Measurements from ENCODE around the gene LRRC8C.
"Not testable (repeated sequence)": the region's sequence is repeated elsewhere in the genome, so short reads cannot be mapped to it uniquely, and the experiment has no call there.

The LRRC8C gene

GRCh38 chr1:89624314-89624713, 8.6 kb upstream of the LRRC8C start:
- H3K4me3 ChIP-seq (ENCODE audit: control insufficient read depth, low read depth, low read length) = no peak overlapping the region
- DNase-seq (ENCODE audit: low read depth) = no peak
- TF ChIP-seq CTCF (IDR thresholded peaks at IDR 0.05; ENCODE audit: control insufficient read depth, insufficient read depth, low read depth, low read length, missing control alignments) = no peak

GRCh38 chr1:89624715-89625323, 8.1 kb upstream of the LRRC8C start:
- DNase-seq (ENCODE audit: low read depth) = no peak
- H3K4me3 ChIP-seq (ENCODE audit: control insufficient read depth, low read depth, low read length) = no peak overlapping the region
- no peak for TF ChIP-seq CTCF (IDR thresholded peaks at IDR 0.05; ENCODE audit: control insufficient read depth, insufficient read depth, low read depth, low read length, missing control alignments)

DNA sequence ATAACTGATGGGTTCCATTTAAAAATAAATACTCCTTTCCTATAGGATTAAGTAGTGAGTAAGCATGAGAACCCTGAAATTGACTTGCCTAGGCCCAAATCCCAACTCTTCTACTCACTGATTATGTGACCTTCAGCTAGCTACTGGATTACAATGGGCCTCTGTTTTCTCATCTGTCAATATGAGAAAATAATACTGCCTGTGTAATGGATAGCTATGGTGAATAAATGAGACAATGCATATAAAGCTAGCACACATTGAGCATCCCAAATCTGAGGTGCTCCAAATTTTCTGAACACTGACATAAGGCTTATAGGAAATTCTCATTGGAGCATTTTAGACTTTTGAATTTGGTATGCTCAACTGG, 5.3 kb upstream of the LRRC8C start:
- no peak overlapping the region for H3K4me3 ChIP-seq (ENCODE audit: control insufficient read depth, low read depth, low read length)
- no peak for TF ChIP-seq CTCF (IDR thresholded peaks at IDR 0.05; ENCODE audit: control insufficient read depth, insufficient read depth, low read depth, low read length, missing control alignments)
- DNase-seq (ENCODE audit: low read depth) = no peak

DNA sequence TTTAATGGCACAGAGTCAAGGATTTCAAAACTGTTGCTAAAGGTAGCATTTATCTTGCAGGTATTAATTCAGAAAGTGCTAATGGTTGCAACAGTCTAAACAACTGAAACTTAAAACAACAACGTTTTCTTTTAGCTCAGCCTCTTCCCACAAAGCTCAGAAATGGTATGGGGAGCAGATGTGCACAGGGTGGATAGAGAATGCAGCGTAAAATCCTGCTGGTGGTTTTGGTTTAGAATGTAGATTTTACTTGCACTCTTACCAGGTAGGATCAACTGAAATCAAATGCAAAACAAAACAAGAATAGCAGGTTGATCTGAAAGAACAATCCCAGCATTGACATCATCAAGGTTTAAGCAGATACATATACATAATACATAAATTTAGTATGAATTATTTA, 3.8 kb upstream of the LRRC8C start:
- H3K4me3 ChIP-seq (ENCODE audit: control insufficient read depth, low read depth, low read length) = no peak overlapping the region
- no peak for TF ChIP-seq CTCF (IDR thresholded peaks at IDR 0.05; ENCODE audit: control insufficient read depth, insufficient read depth, low read depth, low read length, missing control alignments)
- no peak for DNase-seq (ENCODE audit: low read depth)

- not testable (repeated sequence) for H3K4me3 ChIP-seq (ENCODE audit: control insufficient read depth, low read depth, low read length); DNase-seq (ENCODE audit: low read depth)
Observed at GRCh38 chr1:89629600-89629999, 3.3 kb upstream of the LRRC8C start.

- no peak for TF ChIP-seq CTCF (IDR thresholded peaks at IDR 0.05; ENCODE audit: control insufficient read depth, insufficient read depth, low read depth, low read length, missing control alignments)
- H3K4me3 ChIP-seq (ENCODE audit: control insufficient read depth, low read depth, low read length) = no peak overlapping the region
- no peak for DNase-seq (ENCODE audit: low read depth)
Observed at GRCh38 chr1:89630048-89630447, 2.9 kb upstream of the LRRC8C start.

- no peak for DNase-seq (ENCODE audit: low read depth)
- peak overlapping the region; percentile 85 for H3K4me3 ChIP-seq (ENCODE audit: control insufficient read depth, low read depth, low read length)
Observed at GRCh38 chr1:89631816-89632656, 884 bp upstream of the LRRC8C start.

More at GRCh38 chr1:89631816-89632656, 884 bp upstream of the LRRC8C start:
- TF ChIP-seq CTCF (IDR thresholded peaks at IDR 0.05; ENCODE audit: control insufficient read depth, insufficient read depth, low read depth, low read length, missing control alignments) = no peak
